ENCODE results near the gene DIPK1A.

The DIPK1A gene

GRCh38 chr1:92961131-92961895, at the start of gene DIPK1A:
TSS of gene DIPK1A (minus strand) at chr1:92961462. CDS start at chr1:92961429, 33 bp downstream.
- no peak for TF ChIP-seq CREB1 (IDR thresholded peaks at IDR 0.05; ENCODE audit: low read depth)
- TF ChIP-seq MAX (IDR thresholded peaks at IDR 0.05) = peak; percentile 12; the same call in 1 of the 2 replicates
- 0 out of 2 replicates have a peak, but pooled peaks have one; percentile 9 for TF ChIP-seq NFIC (IDR thresholded peaks at IDR 0.05)
- no peak for TF ChIP-seq EP300 (IDR thresholded peaks at IDR 0.05; ENCODE audit: borderline replicate concordance)
- peak; percentile 88 for TF ChIP-seq ZBTB7A (IDR thresholded peaks at IDR 0.05; ENCODE audit: low read depth)
- TF ChIP-seq EGR1 (IDR thresholded peaks at IDR 0.05) = peak; percentile 57
- no peak for TF ChIP-seq RAD21 (IDR thresholded peaks at IDR 0.05; ENCODE audit: low read depth)
- TF ChIP-seq TAF1 (IDR thresholded peaks at IDR 0.05; ENCODE audit: low read depth) = peak; percentile 45; the same call in 1 of the 2 replicates
- no peak for TF ChIP-seq FOXM1 (IDR thresholded peaks at IDR 0.05; ENCODE audit: borderline replicate concordance, low read depth)
- TF ChIP-seq YY1 (IDR thresholded peaks at IDR 0.05; ENCODE audit: low read depth) = no peak
- no peak for TF ChIP-seq TEAD4 (IDR thresholded peaks at IDR 0.05)

GRCh38 chr1:93007941-93008577, 46.8 kb upstream of the DIPK1A start:
- no peak for TF ChIP-seq TEAD4 (IDR thresholded peaks at IDR 0.05)
- TF ChIP-seq NFIC (IDR thresholded peaks at IDR 0.05) = no peak
- TF ChIP-seq TAF1 (IDR thresholded peaks at IDR 0.05; ENCODE audit: low read depth) = no peak

- TF ChIP-seq USF1 (IDR thresholded peaks at IDR 0.05) = no peak
- TF ChIP-seq CEBPB (IDR thresholded peaks at IDR 0.05) = no peak
- no peak for TF ChIP-seq ZBTB7A (IDR thresholded peaks at IDR 0.05; ENCODE audit: low read depth)
- TF ChIP-seq TAF1 (IDR thresholded peaks at IDR 0.05; ENCODE audit: low read depth) = no peak
- TF ChIP-seq EP300 (IDR thresholded peaks at IDR 0.05; ENCODE audit: borderline replicate concordance) = no peak
- TF ChIP-seq EGR1 (IDR thresholded peaks at IDR 0.05) = no peak
- no peak for TF ChIP-seq YY1 (IDR thresholded peaks at IDR 0.05; ENCODE audit: low read depth)
- no peak for TF ChIP-seq FOXM1 (IDR thresholded peaks at IDR 0.05; ENCODE audit: borderline replicate concordance, low read depth)
- TF ChIP-seq MAX (IDR thresholded peaks at IDR 0.05) = no peak
- no peak for TF ChIP-seq TEAD4 (IDR thresholded peaks at IDR 0.05)
- TF ChIP-seq NFIC (IDR thresholded peaks at IDR 0.05) = no peak
- TF ChIP-seq CREB1 (IDR thresholded peaks at IDR 0.05; ENCODE audit: low read depth) = no peak
- TF ChIP-seq RAD21 (IDR thresholded peaks at IDR 0.05; ENCODE audit: low read depth) = no peak
Measured at GRCh38 chr1:93005252-93005598, 44.0 kb upstream of the DIPK1A start.

- TF ChIP-seq CEBPB (IDR thresholded peaks at IDR 0.05) (no peak), EGR1 (IDR thresholded peaks at IDR 0.05) (no peak), TAF1 (IDR thresholded peaks at IDR 0.05; ENCODE audit: low read depth) (no peak), NFIC (IDR thresholded peaks at IDR 0.05) (no peak), TCF12 (IDR thresholded peaks at IDR 0.05; ENCODE audit: low read depth) (no peak), ZBTB7A (IDR thresholded peaks at IDR 0.05; ENCODE audit: low read depth) (no peak), MAX (IDR thresholded peaks at IDR 0.05) (no peak), REST (IDR thresholded peaks at IDR 0.05; ENCODE audit: low read depth) (no peak), RAD21 (IDR thresholded peaks at IDR 0.05; ENCODE audit: low read depth) (no peak), TEAD4 (IDR thresholded peaks at IDR 0.05) (no peak), YY1 (IDR thresholded peaks at IDR 0.05; ENCODE audit: low read depth) (no peak), CREB1 (IDR thresholded peaks at IDR 0.05; ENCODE audit: low read depth) (no peak), FOXM1 (IDR thresholded peaks at IDR 0.05; ENCODE audit: borderline replicate concordance, low read depth) (no peak)
Measured at GRCh38 chr1:93004566-93005251, 43.4 kb upstream of the DIPK1A start.

- no peak for TF ChIP-seq TCF12 (IDR thresholded peaks at IDR 0.05; ENCODE audit: low read depth)
- TF ChIP-seq CEBPB (IDR thresholded peaks at IDR 0.05) = no peak
- TF ChIP-seq EP300 (IDR thresholded peaks at IDR 0.05; ENCODE audit: borderline replicate concordance) = no peak
- TF ChIP-seq RAD21 (IDR thresholded peaks at IDR 0.05; ENCODE audit: low read depth) = no peak
- TF ChIP-seq CREB1 (IDR thresholded peaks at IDR 0.05; ENCODE audit: low read depth) = no peak
- TF ChIP-seq ZBTB7A (IDR thresholded peaks at IDR 0.05; ENCODE audit: low read depth) = no peak
- no peak for TF ChIP-seq REST (IDR thresholded peaks at IDR 0.05; ENCODE audit: low read depth)
- TF ChIP-seq FOXM1 (IDR thresholded peaks at IDR 0.05; ENCODE audit: borderline replicate concordance, low read depth) = no peak
- TF ChIP-seq NFIC (IDR thresholded peaks at IDR 0.05) = no peak
- no peak for TF ChIP-seq TAF1 (IDR thresholded peaks at IDR 0.05; ENCODE audit: low read depth)
- no peak for TF ChIP-seq TEAD4 (IDR thresholded peaks at IDR 0.05)
- TF ChIP-seq USF1 (IDR thresholded peaks at IDR 0.05) = no peak
- TF ChIP-seq MAX (IDR thresholded peaks at IDR 0.05) = no peak
- no peak for TF ChIP-seq YY1 (IDR thresholded peaks at IDR 0.05; ENCODE audit: low read depth)
- TF ChIP-seq EGR1 (IDR thresholded peaks at IDR 0.05) = no peak
Measured at GRCh38 chr1:93003981-93004380, 42.7 kb upstream of the DIPK1A start.
